Stimulated activated CD4-positive, alpha-beta T cell treated with anti-CD3 and anti-CD28 coated beads, TNF-alpha, amount 100 ng/mL, for 24 hours (primary cell): ENCODE results near the gene EIF3A.

Experiments used
- DNase-seq, 3 experiments: peaks; one replicate each; pipeline ENCODE4 v3.0.0-alpha.2; 2020; ENCODE audit warnings: low read depth in 3 of 3

The EIF3A gene

GRCh38 chr10:119006451-119007210 is 74.0 kb downstream of the EIF3A start:
- no peak for DNase-seq

GRCh38 chr10:119005362-119006043 is 75.1 kb downstream of the EIF3A start:
- no peak for DNase-seq

- no peak for DNase-seq
These were observed 76.9 kb downstream of the EIF3A start for GRCh38 chr10:119003572-119004289.

GRCh38 chr10:119001717-119002500 is 78.7 kb downstream of the EIF3A start:
- no peak for DNase-seq

GRCh38 chr10:118998183-118998582 is 82.4 kb downstream of the EIF3A start:
- DNase-seq, result no peak

- no peak for DNase-seq
These were observed 83.2 kb downstream of the EIF3A start for GRCh38 chr10:118997379-118997778.

GRCh38 chr10:118995739-118996138 is 84.9 kb downstream of the EIF3A start:
- no peak for DNase-seq

GRCh38 chr10:118994321-118994720 is 86.3 kb downstream of the EIF3A start:
- DNase-seq, result no peak

GRCh38 chr10:118993214-118993613 is 87.4 kb downstream of the EIF3A start:
- DNase-seq, result no peak

GRCh38 chr10:118992496-118992895 is 88.1 kb downstream of the EIF3A start:
- no peak for DNase-seq

GRCh38 chr10:118990326-118990725 is 90.3 kb downstream of the EIF3A start:
- DNase-seq, result no peak

GRCh38 chr10:118986815-118987790 is 93.5 kb downstream of the EIF3A start:
- no peak for DNase-seq

- DNase-seq, result no peak
These were observed 95.0 kb downstream of the EIF3A start for GRCh38 chr10:118985576-118985975.
